Measurements from ENCODE around the gene HK2.

- TF ChIP-seq POLR2A (IDR thresholded peaks at IDR 0.05), result no peak
- TF ChIP-seq CTCF (IDR thresholded peaks at IDR 0.05), result no peak
These were observed 75.0 kb downstream of the HK2 start for GRCh38 chr2:74908748-74909444.
